HG03432 (cell line): ENCODE results near the gene GALM.

Experiments used
- ATAC-seq: cut with Tn5 transposase; IDR thresholded peaks from one replicate; pipeline ENCODE4 v1.9.1; 2021; ENCODE audit warnings: mild to moderate bottlenecking, moderate library complexity; ENCODE audit not compliant: unreplicated experiment

Gene GALM

DNA sequence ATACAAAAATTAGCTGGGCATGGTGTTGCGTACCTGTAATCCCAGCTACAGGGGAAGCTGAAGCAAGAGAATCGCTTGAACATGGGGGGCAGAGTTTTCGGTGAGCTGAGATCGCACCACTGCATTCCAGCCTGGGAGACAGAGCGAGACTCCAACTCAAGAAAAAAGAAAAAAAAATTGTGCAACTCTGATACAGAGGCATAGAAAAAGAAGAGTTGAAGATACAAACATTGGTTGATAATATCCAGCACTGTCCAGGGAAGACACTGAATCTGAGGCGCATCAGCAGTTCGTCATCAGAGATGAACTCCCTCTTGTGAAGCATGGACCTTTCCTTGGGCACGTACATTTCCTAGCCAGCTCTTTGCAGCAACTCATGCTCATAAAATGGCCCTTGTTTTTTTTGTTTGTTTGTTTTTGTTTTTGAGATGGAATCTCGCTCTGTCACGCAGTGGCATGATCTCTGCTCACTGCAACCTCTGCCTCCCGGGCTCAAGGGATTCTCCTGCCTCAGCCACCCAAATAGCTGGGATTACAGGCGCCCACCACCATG lies 16.7 kb upstream of the GALM start:
- no peak for ATAC-seq

DNA sequence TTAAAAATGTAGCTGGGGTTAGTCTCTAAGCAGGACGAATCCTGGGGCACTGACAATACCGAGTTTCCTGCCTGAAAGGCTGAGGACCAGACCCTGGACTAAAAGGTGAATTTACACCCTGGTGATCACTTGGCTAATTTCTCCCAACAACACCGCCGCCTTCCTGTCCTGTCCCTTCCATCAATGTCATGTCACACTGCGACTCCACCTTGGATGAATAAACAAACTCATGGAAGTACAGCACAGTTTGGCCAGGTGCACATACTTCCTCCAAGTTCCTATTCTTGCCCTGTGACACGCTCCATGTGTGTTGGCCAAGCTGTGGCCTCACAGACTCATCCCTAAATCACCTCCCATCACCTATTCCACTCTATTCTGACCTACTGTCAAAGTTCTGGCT lies 15.9 kb upstream of the GALM start:
- no peak for ATAC-seq

DNA sequence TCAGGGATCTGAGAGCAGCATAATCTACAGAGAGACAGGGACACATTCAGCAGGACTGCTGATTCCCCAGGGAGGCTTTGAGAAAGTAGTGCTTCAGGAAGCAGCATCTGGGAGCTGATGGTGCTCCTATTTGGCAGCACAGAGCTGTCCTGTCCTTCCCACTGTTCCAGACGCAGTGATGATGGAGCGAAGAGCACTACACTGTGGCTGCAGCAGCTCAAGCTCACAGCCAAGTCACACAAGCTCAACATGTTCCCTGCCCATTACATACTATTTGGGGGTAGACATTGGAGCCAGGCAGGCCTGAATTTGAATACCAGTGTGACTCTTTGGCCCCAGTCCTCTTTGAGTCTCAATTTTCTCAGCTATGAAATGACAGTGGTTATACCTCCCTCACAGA lies 15.2 kb upstream of the GALM start:
- no peak for ATAC-seq

DNA sequence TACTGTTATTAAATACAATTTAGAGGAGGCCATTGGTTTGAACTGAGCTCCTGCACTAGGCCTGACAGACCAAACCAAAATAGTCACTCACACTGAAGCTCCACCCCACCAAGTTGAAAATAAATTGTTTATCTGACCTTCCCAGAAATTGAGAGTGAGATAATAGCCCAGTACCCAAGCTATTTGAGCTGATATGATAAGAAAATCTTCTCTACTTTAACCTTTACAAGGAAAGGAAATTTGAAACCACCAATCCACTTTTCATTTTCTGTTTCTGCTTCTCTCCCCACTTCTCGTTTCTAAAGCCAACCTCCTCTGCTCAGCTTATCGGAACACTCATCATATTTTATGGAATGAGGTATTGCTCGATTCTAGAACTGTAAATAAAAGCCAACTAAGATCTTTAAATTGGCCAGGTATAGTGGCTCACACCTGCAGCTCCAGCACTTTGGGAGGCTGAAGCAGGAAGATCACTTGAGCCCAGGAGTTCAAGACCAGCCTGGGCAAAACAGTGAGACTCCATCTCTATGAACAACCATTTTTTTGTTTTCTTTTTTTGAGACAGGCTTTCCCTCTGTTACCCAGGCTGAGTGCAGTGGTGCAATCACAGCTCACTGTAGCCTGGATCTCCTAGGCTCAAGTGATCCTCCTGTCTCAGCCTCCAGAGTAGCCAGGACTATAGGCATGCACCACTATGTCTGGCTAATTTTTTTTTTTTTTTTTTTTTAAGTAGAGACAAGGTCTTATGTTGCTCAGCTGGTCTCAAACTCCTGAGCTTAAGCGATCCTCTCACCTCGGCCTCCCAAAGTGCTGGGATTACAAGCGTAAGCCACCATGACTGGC lies 13.3 kb upstream of the GALM start:
- no peak for ATAC-seq

DNA sequence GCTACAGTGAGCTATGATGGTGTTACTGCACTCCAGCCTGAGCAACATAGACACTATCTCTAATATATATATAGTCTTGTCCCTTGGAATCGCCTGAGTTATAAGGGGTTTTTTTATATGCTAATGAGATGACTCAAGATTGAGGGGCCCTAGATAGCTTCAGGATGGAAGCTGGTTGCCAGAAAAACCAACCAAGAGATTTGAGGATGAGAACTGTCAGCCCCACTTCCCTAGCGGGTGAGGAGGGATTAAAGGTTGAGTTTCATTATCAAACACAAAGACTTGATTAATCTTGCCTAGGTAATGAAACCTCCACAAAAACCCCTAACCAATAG lies 12.6 kb upstream of the GALM start:
- no peak for ATAC-seq

DNA sequence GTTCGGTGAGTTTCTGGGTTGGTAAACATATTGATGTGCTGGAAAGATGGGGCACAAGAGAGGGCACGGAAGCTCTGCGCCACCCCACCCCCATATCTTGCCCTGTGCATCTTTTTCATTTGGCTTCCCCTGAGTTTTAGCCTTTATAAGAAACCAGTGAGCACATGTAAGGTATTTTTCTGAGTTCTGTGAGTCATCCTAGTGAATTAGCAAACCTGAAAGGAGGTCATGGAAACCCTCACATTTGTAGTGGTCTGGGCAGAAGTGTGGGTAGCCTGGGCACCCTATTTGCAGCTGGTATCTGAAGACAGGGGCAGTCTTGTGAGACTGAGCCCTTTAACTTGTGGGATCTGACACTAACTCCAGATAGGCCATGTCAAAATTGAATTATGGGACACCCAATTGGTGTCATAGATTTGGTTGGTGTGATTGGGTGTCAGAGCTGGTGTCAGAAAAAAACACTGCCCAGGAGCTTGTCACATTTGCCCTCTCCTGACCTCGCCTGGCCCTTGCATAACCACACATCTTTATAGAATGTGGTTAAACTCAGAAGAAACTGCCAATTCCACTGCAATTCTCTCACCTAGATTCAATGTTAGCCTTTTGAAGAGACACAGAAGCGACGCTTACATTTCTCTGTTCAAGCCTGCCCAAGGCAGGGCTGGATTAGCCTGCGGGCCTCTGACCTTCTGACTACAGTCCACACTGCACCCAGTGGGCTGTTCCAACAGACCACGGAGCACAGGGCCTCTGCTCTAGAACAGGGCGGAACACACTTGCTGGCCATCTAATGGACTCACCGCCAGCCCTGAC lies 12.0 kb upstream of the GALM start:
- peak; percentile 69 for ATAC-seq

DNA sequence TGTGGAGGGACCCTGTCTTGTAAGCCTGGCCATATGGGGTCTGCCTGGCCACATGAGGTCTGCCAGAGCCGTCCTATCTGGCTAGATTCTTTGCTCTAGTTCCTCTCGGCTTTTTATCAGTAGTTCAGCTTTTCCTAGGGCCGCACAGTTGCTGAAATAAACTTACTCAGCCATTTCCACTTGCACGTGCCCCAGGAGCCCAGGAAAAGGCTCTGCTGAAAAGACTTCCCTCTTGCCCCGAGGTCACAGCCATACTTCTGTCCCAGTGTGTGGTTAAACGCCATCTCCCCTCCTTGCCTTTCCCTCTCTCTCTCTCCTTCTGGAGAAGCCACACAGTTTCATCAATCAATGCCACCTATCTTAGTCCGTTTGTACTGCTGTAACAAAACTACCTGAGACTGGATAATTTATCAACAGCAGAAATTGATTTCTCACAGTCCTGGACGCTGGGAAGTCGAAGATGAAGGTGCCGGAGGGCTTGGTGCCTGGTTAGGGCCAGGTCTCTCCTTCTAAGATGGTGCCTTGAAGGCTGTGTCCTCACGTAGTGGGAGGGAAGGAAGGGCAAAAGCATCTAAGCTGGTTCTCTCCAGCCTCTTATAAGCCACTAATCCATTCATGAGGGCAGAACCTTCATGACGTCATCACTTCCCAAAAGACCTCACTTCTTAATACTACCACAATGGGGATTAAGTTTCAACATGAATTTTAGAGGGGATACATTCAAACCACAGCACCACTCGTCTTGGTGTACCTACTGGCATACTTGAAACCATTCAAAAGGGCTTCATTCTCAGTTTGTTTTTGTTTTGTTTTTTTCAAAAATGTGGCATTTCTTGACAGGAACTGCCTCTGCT lies 11.2 kb upstream of the GALM start:
- ATAC-seq: no peak

DNA sequence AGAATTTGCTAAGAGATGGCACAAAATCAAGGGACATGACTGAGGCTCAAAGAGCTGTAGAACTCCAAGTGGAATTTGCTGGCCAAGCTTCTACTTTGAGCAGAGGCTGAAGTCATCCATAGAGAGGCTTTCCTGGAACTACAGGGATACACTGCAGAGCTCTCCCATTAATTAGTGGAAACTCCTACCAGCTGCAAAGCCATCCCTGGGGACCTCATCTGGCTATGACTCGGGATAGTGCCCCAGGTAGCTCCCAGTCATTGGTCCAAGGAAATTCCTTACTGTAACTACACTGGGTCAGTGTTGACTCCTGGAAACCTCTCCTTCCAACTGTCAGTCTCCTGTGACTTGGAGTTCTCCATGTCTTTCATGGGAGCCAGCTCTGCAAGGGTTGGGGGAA lies 10.5 kb upstream of the GALM start:
- ATAC-seq: no peak

DNA sequence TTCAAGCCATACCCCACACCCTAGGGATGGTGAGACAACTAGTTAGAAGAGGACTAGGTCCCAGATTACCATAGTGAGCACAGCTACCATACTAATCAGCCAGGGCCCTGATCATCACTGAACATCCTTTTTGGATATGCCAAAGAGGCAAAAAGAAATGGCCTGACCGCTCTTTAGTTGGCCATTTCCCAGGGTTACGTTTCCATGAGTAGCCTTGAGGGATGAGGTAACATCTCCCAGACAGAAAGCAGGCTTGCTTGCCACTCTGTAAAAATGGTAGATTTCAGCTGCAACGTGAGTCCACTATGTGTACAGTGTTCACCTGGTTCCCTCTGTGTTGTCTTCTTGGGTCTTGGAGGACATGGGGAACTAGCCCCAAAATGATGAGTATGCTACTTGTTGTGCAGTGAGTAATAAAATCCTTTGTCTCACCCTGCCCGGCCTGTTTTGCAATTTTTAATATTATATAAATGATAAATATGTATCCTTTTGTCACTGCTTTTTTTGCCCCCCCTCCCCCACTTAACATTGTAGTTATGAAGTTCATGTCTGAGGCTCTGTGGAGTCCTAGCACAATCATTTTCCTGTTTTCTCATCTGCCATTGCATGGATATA lies 8.9 kb upstream of the GALM start:
- no peak for ATAC-seq

DNA sequence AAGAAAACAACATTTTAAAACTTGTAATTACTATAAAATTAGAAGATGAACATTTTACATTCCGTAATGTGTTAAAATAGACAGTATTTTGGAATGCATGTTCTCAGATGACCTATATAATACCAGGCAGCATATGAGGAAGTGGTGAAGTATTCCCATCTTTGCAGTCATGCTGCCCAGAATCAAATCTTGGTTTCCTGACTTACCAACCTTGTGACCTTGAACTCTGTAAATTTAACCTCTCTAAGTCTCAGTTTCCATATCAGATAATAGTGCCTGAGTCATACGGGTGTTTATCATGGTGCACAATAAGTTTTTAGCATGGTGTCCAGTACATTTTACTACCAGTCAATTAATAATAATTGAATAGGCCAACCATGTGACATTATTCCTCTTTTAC lies 7.3 kb upstream of the GALM start:
- no peak for ATAC-seq

DNA sequence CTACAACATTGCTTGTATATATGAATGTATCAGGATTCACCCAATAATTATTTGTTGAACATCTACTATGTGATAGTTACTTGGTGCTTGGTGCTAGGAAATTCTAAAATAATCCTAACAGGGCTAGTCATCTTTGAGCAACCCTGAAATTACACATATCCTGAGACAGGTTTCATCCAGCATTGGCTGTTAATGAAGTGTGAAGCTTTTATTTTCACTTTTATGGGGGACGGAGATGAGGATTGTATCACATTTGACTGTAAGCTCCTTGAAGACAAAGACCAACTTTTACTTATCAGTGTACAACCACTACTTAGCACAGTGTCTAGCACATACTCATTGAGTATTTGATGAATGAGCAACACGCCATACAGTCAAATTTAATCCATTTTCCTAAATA lies 6.8 kb upstream of the GALM start:
- ATAC-seq: no peak

DNA sequence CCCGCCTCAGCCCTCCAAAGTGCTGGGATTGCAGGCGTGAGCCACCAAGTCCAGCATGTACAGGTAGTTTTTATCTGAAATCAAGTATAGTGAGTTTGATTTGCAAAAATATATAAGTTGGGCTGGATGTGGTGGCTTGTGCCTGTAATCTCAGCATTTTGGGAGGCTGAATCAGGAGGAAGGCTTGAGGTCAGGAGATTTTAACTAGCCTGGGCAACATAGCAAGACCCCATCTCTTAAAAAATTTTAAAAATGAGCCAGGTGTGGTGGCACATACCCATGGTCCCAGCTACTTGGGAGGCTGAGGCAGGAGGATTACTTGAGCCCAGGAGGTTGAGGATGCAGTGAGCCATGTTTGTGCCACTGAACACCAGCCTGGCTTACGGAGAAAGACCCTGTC lies 5.6 kb upstream of the GALM start:
- ATAC-seq: no peak

DNA sequence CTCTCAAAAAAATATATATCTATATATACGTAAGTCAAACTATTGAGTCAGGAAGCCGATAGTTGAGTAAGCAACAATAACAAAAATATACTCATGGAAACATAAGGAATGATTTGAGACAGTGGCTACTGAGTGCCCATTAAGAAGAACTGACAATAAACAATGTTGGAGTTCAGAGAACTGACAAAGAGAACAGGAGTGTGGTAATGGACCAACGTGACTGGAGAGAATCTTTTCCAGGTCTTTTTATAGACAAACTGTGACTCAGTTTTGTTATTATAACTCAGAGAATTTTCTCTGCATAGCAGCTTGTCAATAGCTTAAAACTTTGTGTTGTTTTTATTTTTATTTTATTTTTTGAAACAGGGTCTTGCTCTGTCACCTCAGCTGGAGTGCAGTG lies 4.6 kb upstream of the GALM start:
- no peak for ATAC-seq

DNA sequence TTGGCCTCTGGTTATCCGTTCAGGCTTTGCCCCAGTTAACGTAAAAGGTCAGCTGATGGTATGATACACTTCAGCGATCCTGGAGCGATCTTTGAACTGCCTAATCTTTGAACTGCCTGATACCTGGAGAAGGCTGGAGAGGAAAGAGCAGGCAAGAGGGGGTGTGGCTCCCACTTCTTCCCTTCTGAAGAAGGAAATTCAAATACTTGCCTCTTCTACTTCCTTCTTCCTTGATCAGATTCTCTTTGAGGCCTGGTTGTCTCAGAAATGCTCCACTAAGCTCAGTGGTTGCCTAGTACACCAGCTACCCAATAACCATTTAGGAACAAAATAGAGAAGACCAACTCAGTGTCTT lies 619 bp downstream of the GALM start:
- peak; percentile 27 for ATAC-seq

DNA sequence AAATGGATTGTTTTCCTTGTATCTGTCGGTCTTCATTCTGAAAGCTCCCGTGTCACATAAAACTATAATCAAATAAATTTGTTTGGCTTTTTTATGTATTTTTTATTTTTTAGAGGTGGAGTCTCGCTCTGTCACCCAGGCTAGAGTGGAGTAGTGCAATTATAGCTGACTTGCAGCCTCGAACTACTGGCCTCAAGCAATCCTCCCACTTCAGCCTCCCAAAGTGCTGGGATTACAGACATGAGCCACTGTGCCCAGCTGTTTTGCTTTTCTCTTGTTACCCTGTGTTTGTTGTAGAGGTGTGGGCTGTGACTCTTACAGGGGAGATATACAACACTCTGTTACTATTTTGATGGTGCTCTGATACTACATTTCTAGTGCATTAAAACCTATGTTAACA lies 2.2 kb downstream of the GALM start:
- no peak for ATAC-seq

DNA sequence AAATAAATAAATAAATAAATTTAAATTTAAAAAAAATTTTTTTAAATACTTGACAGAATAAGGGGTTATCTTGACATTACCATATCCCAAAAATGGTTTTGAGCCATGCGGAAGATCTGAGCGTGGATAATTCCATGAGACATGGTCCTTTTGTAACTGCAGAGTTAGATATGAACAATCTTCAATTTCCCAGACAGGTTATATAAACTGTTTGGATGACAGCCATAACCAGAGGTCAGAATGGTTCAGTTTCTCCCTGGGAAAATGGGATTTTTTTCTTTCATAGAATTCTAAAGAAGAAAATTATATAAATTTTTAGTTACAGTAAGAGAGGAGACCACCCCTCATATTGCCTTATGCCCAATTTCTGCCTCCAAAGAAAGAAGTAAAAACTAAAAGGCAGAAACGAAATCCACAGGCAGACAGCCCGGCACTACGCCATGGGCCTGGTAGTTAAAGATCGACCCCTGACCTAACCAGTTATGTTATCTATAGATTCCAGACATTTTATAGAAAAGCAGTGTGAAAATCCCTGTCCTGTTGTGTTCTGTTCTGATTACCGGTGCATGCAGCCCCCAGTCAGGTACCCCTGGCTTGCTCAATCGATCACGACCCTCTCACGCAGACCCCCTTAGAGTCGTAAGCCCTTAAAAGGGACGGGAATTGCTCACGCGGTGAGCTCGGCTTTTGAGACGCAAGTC lies 3.0 kb downstream of the GALM start:
- no peak for ATAC-seq

DNA sequence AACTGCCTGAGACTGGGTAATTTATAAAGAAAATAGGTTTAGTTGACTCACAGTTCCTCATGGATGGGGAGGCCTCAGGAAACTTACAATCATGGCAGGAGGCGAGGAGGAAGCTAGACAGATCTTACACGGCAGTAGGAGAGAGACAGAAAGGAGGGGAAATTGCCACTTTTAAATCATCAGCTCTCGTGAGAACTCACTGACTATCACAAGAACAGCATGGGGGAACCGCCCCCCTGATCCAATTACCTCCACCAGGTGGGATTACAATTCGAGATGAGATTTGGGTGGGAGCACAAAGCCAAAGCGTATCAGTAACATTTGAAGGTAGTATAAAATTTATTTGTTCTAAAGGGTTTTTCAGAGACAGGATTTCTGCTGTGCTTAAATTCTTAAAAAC lies 5.4 kb downstream of the GALM start:
- ATAC-seq: no peak

DNA sequence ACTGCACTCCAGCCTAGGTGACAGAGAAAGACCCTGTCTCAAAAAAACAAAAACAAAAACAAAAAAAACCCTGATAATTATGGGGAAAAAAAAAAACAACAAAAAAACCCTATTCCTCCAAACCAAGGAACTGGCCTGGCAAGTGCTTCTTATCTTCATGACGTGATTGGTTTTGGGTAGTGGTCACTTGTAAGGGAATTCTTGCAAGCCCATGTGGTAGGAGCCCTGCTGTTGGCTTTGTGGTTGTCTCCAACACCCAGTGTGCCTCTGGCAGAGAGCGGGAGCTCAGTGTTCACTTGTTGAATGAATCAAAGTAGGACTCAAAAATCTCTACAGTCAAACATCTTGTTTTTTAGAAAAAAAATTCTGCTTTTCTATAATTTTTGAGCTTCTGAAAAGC lies 6.0 kb downstream of the GALM start:
- no peak for ATAC-seq

DNA sequence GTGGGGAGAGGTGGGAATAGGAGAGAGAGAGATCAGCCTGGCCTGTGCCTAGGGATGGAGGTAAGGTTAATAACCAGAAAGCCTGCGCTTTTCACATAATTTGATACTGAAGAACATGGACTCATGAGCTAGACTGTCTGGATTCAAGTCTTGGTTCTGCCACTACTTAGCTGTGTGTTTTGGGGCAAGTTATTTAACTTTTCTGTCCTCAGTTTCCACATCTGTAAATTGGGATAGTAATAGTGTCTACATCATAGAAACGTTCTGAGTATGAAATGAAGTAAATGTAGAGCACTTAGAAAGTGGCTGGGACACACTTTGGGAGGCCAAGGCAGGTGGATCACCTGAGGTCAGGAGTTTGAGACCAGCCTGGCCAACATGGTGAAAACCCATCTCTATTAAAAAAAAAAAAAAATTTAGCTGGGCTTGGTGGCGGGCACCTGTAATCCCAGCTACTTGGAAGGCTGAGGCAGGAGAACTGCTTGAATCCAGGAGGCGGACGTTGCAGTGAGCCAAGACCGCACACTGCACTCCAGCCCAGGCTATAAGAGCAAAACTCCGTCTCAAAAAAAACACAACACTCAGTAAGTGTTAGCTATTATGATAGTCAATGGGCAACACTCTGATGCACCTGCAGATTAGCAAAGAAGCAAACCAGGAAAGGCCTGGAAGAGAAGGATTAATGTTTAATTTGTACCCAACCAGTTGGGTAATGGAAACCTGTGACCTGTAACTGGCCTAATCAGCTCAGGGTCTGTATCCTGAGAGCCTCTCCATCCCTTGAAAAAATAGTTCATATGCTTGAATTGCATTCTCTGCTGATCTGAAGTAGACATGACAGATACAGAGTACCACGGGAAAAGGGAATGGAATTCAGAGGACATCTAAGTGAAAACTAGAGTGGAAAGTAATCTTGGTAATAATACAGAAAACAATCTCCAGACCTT lies 6.8 kb downstream of the GALM start:
- ATAC-seq: no peak
